Liver (tissue), 9 donors: ENCODE measurements around the gene NPL. TPM values are rescaled to one million over a fixed set of nuclear protein-coding genes. Genes with fewer than 3 reads are reported as not detected.

Experiments
- DNase-seq: peaks from one replicate; pipeline ENCODE4 v3.0.0-alpha.2; 2017; ENCODE audit warnings: low spot score
- H3K27ac ChIP-seq, 2 donors: one replicate each; pipeline ENCODE4 v1.7.0; 2013; ENCODE audit warnings: inconsistent platforms in 2 of 2, low read length in 2 of 2, control low read depth in 1 of 2, low read depth in 1 of 2, mild to moderate bottlenecking in 1 of 2
- H3K27me3 ChIP-seq, 4 donors: one replicate each; pipeline versions ENCODE4 v1.6.1 to v1.7.0; 2013; ENCODE audit warnings: low read length in 3 of 4, inconsistent platforms in 1 of 4, mild to moderate bottlenecking in 1 of 4, moderate library complexity in 1 of 4; ENCODE audit not compliant: control insufficient read depth in 4 of 4, insufficient read depth in 4 of 4
- H3K36me3 ChIP-seq, 4 donors: one replicate each; pipeline versions ENCODE4 v1.6.1 to v1.7.0; 2013; ENCODE audit warnings: low read length in 3 of 4, mild to moderate bottlenecking in 3 of 4, low read depth in 1 of 4, moderate library complexity in 1 of 4; ENCODE audit not compliant: control insufficient read depth in 4 of 4, insufficient read depth in 3 of 4
- H3K4me1 ChIP-seq, 4 donors: one replicate each; pipeline versions ENCODE4 v1.6.1 to v1.7.0; 2013; ENCODE audit warnings: low read length in 3 of 4, mild to moderate bottlenecking in 3 of 4, moderate library complexity in 1 of 4; ENCODE audit not compliant: control insufficient read depth in 4 of 4, insufficient read depth in 4 of 4
- H3K4me3 ChIP-seq, 3 donors: one replicate each; pipeline versions ENCODE4 v1.6.1 to v1.7.0; 2013; ENCODE audit warnings: low read length in 3 of 3, control low read depth in 1 of 3, low read depth in 1 of 3, mild to moderate bottlenecking in 1 of 3
- H3K9ac ChIP-seq, 2 donors: one replicate each; pipeline ENCODE4 v1.7.0; 2013; ENCODE audit warnings: low read length in 2 of 2, mild to moderate bottlenecking in 2 of 2, moderate library complexity in 2 of 2, control low read depth in 1 of 2, low read depth in 1 of 2
- H3K9me3 ChIP-seq, 4 donors: one replicate each; pipeline versions ENCODE4 v1.6.1 to v1.7.0; 2013; ENCODE audit warnings: low read length in 3 of 4; ENCODE audit not compliant: control insufficient read depth in 4 of 4
- EGR1 ChIP-seq, 2 donors: IDR thresholded peaks; 2 replicates each; pipeline ENCODE4 v1.6.1; 2016 to 2018; ENCODE audit warnings: antibody characterized with exemption in 2 of 2, low read depth in 2 of 2
- FOXA1 ChIP-seq: IDR thresholded peaks from 2 replicates; pipeline ENCODE4 v1.6.1; 2016; ENCODE audit warnings: antibody characterized with exemption
- FOXA2 ChIP-seq: IDR thresholded peaks from 2 replicates; pipeline ENCODE4 v1.6.1; 2016; ENCODE audit warnings: antibody characterized with exemption
- GABPA ChIP-seq, 2 donors: IDR thresholded peaks in 1 of 2; conservative IDR thresholded peaks in 1 of 2; 2 replicates each; pipeline ENCODE4 v1.6.1; 2016; ENCODE audit warnings: antibody characterized with exemption in 2 of 2, mild to moderate bottlenecking in 1 of 2, moderate library complexity in 1 of 2
- HNF4A ChIP-seq, 2 donors: conservative IDR thresholded peaks; 2 replicates each; pipeline ENCODE4 v1.6.1; 2016; ENCODE audit warnings: antibody characterized with exemption in 2 of 2, mild to moderate bottlenecking in 2 of 2
- HNF4G ChIP-seq: IDR thresholded peaks from 2 replicates; pipeline ENCODE4 v1.6.1; 2016; ENCODE audit warnings: antibody characterized with exemption
- JUND ChIP-seq, 2 donors: IDR thresholded peaks; 2 replicates each; pipeline ENCODE4 v1.6.1; 2016; ENCODE audit warnings: antibody characterized with exemption in 2 of 2
- NR2F2 ChIP-seq: IDR thresholded peaks from 2 replicates; pipeline ENCODE4 v1.6.1; 2016; ENCODE audit warnings: antibody characterized with exemption
- RAD21 ChIP-seq, 2 donors: IDR thresholded peaks; 2 replicates each; pipeline ENCODE4 v1.6.1; 2016; ENCODE audit warnings: antibody characterized with exemption in 2 of 2, mild to moderate bottlenecking in 2 of 2
- RXRA ChIP-seq, 2 donors: IDR thresholded peaks; 2 replicates each; pipeline ENCODE4 v1.6.1; 2017 to 2018; ENCODE audit warnings: antibody characterized with exemption in 2 of 2, mild to moderate bottlenecking in 1 of 2
- SP1 ChIP-seq: IDR thresholded peaks from 2 replicates; pipeline ENCODE4 v1.6.1; 2018; ENCODE audit warnings: antibody characterized with exemption, mild to moderate bottlenecking
- TAF1 ChIP-seq: conservative IDR thresholded peaks from 2 replicates; pipeline ENCODE4 v1.6.1; 2016; ENCODE audit warnings: antibody characterized with exemption, mild to moderate bottlenecking
- YY1 ChIP-seq: IDR thresholded peaks from 2 replicates; pipeline ENCODE4 v1.6.1; 2016; ENCODE audit warnings: antibody characterized with exemption, mild to moderate bottlenecking
- WGBS: extraction: QIAGEN DNeasy Blood & Tissue Kit; methylation state at CpG from one replicate; pipeline ENCODE4 v1.1.7; 2013; 5-methylcytosine and 5-hydroxymethylcytosine counted together
- polyA plus RNA-seq, 2 donors: library from polyadenylated mRNA; stranded (reverse) in 1 of 2; unstranded in 1 of 2; fragments of 200-250 nt in 1 of 2; fragments of >200 nt in 1 of 2; fragmentation: Nextera tagmentation in 1 of 2; extraction: Ambion mirVana in 1 of 2; gene quantifications; one replicate each; pipeline versions ENCODE4 v1.2.1 to v1.2.3, GENCODE V29; 2013 to 2015
- total RNA-seq, 2 donors: library from RNA; depleted of rRNA; stranded (reverse); fragments of >200 nt; gene quantifications; one replicate each; pipeline ENCODE4 v1.2.3, GENCODE V29; 2014
- TF ChIP-seq, protein P1 (sequence below): IDR thresholded peaks from 2 replicates; pipeline ENCODE4 v1.6.1; 2016; ENCODE audit warnings: antibody characterized with exemption
- TF ChIP-seq, protein P2 (sequence below): fragments of 150-350 bp; IDR thresholded peaks from 2 replicates; pipeline ENCODE4 v1.5.1; 2017; ENCODE audit warnings: improper control_type of control experiment, low read depth, low read length; ENCODE audit not compliant: missing input control
- TF ChIP-seq, protein P3 (sequence below): IDR thresholded peaks from 2 replicates; pipeline ENCODE4 v1.6.1; 2016; ENCODE audit warnings: antibody characterized with exemption, mild to moderate bottlenecking
- TF ChIP-seq, protein P4 (sequence below): IDR thresholded peaks from 2 replicates; pipeline ENCODE4 v1.6.1; 2016; ENCODE audit warnings: antibody characterized with exemption
- TF ChIP-seq, protein P5 (sequence below): IDR thresholded peaks from 2 replicates; pipeline ENCODE4 v1.6.1; 2016; ENCODE audit warnings: antibody characterized with exemption
- donor health status: healthy.
- donor health status: healthy.
- donor health status: healthy.
- donor health status: healthy.
- donor health status: healthy.

Gene NPL
- total and polyA plus RNA-seq, 4 donors: 8.5 to 47.3 (median 15.9) TPM

DNA sequence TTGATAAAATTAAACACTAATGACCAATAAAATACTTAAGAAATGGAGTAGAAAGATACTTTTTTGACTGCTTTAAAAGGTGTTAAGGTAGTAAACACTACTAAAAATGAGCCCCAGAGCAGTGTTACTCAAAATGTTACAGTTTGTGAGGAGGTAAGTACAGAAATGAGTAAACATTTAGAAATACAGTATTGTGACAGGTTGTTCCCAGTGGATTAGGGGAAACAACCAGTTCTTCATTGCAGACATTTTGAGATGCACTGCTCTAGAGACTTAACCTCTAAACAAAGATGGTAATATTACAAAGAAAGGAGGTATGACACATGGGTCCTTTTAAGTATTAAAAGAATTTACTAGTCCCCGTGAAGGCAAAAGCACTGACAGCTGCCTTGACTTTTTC, 62.3 kb downstream of the NPL start:
- 90% methylated on average over 1 of the region's 1 CpG for WGBS
- no peak for DNase-seq
- H3K9ac ChIP-seq: no peak overlapping the region
- H3K36me3 ChIP-seq: peaks cover 10 to 84% (median 69%) of the 10 kb centered on the region in 4 donors
- H3K9me3 ChIP-seq: no peaks in the 10 kb centered on the region
- H3K4me3 ChIP-seq: no peak overlapping the region
- H3K4me1 ChIP-seq: peaks cover 0 to 5% (median 0%) of the 10 kb centered on the region in 4 donors
- TF ChIP-seq, protein P1, sequence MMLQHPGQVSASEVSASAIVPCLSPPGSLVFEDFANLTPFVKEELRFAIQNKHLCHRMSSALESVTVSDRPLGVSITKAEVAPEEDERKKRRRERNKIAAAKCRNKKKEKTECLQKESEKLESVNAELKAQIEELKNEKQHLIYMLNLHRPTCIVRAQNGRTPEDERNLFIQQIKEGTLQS: no peak
- TF ChIP-seq FOXA1 (no peak), NR2F2 (no peak), TAF1 (no peak), GABPA (IDR thresholded peaks at IDR 0.05 in 1 of 2, conservative IDR thresholded peaks at IDR 0.05 in 1 of 2) (no peak), RXRA (IDR thresholded peaks at IDR 0.05) (no peak), JUND (IDR thresholded peaks at IDR 0.05) (no peak), RAD21 (IDR thresholded peaks at IDR 0.05) (no peak), HNF4G (no peak), SP1 (no peak), EGR1 (IDR thresholded peaks at IDR 0.05; ENCODE audit: low read depth in 2 of 2) (no peak), FOXA2 (no peak), YY1 (no peak), HNF4A (conservative IDR thresholded peaks at IDR 0.05) (no peak)
- TF ChIP-seq, protein P2, sequence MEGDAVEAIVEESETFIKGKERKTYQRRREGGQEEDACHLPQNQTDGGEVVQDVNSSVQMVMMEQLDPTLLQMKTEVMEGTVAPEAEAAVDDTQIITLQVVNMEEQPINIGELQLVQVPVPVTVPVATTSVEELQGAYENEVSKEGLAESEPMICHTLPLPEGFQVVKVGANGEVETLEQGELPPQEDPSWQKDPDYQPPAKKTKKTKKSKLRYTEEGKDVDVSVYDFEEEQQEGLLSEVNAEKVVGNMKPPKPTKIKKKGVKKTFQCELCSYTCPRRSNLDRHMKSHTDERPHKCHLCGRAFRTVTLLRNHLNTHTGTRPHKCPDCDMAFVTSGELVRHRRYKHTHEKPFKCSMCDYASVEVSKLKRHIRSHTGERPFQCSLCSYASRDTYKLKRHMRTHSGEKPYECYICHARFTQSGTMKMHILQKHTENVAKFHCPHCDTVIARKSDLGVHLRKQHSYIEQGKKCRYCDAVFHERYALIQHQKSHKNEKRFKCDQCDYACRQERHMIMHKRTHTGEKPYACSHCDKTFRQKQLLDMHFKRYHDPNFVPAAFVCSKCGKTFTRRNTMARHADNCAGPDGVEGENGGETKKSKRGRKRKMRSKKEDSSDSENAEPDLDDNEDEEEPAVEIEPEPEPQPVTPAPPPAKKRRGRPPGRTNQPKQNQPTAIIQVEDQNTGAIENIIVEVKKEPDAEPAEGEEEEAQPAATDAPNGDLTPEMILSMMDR: no peak
- TF ChIP-seq, protein P3, sequence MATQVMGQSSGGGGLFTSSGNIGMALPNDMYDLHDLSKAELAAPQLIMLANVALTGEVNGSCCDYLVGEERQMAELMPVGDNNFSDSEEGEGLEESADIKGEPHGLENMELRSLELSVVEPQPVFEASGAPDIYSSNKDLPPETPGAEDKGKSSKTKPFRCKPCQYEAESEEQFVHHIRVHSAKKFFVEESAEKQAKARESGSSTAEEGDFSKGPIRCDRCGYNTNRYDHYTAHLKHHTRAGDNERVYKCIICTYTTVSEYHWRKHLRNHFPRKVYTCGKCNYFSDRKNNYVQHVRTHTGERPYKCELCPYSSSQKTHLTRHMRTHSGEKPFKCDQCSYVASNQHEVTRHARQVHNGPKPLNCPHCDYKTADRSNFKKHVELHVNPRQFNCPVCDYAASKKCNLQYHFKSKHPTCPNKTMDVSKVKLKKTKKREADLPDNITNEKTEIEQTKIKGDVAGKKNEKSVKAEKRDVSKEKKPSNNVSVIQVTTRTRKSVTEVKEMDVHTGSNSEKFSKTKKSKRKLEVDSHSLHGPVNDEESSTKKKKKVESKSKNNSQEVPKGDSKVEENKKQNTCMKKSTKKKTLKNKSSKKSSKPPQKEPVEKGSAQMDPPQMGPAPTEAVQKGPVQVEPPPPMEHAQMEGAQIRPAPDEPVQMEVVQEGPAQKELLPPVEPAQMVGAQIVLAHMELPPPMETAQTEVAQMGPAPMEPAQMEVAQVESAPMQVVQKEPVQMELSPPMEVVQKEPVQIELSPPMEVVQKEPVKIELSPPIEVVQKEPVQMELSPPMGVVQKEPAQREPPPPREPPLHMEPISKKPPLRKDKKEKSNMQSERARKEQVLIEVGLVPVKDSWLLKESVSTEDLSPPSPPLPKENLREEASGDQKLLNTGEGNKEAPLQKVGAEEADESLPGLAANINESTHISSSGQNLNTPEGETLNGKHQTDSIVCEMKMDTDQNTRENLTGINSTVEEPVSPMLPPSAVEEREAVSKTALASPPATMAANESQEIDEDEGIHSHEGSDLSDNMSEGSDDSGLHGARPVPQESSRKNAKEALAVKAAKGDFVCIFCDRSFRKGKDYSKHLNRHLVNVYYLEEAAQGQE: no peak
- TF ChIP-seq, protein P4, sequence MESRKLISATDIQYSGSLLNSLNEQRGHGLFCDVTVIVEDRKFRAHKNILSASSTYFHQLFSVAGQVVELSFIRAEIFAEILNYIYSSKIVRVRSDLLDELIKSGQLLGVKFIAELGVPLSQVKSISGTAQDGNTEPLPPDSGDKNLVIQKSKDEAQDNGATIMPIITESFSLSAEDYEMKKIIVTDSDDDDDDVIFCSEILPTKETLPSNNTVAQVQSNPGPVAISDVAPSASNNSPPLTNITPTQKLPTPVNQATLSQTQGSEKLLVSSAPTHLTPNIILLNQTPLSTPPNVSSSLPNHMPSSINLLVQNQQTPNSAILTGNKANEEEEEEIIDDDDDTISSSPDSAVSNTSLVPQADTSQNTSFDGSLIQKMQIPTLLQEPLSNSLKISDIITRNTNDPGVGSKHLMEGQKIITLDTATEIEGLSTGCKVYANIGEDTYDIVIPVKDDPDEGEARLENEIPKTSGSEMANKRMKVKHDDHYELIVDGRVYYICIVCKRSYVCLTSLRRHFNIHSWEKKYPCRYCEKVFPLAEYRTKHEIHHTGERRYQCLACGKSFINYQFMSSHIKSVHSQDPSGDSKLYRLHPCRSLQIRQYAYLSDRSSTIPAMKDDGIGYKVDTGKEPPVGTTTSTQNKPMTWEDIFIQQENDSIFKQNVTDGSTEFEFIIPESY: no peak
- TF ChIP-seq, protein P5, sequence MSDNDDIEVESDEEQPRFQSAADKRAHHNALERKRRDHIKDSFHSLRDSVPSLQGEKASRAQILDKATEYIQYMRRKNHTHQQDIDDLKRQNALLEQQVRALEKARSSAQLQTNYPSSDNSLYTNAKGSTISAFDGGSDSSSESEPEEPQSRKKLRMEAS: no peak
- no peaks in the 10 kb centered on the region for H3K27me3 ChIP-seq
- no peak overlapping the region for H3K27ac ChIP-seq
